ENCODE results near the gene MAPKAP1. TPM values are rescaled to one million over a fixed set of nuclear protein-coding genes. Genes with fewer than 3 reads are reported as not detected.

Gene MAPKAP1
- total and polyA plus RNA-seq, 8 donors = 49.5 to 89.5 (median 56.2) TPM

- Histone ChIP-seq H3K9me3 (no peaks in the 10 kb centered on the region), H3K27ac (no peak overlapping the region), H3K4me3 (no peak overlapping the region), H3K27me3 (no peaks in the 10 kb centered on the region), H3K36me3 (no peaks in the 10 kb centered on the region), H3K4me1 (peaks cover 0 to 19% of the 10 kb centered on the region in 2 donors)
- intact Hi-C loops (cut with DNase I) = no loop called here
- ATAC-seq = peak; percentile 38
- no peak for TF ChIP-seq CTCF (IDR thresholded peaks at IDR 0.05)
- no peak for DNase-seq
These were observed 177.2 kb downstream of the MAPKAP1 start for GRCh38 chr9:125529589-125530515.

GRCh38 chr9:125529107-125529506 is 177.9 kb downstream of the MAPKAP1 start:
- ATAC-seq = no peak
- no peak overlapping the region for H3K27ac ChIP-seq
- H3K9me3 ChIP-seq = no peaks in the 10 kb centered on the region

GRCh38 chr9:125527471-125528002 is 179.5 kb downstream of the MAPKAP1 start:
- Histone ChIP-seq H3K27me3 (no peaks in the 10 kb centered on the region), H3K9me3 (no peaks in the 10 kb centered on the region), H3K4me1 (peaks cover 5 to 24% of the 10 kb centered on the region in 2 donors), H3K27ac (peak overlapping the region in 1 of 2 donors; percentile 72), H3K4me3 (no peak overlapping the region), H3K36me3 (no peaks in the 10 kb centered on the region)
- no peak for DNase-seq
- intact Hi-C loops (cut with DNase I) = no loop called here
- TF ChIP-seq CTCF (IDR thresholded peaks at IDR 0.05) = no peak
- no peak for ATAC-seq

More at GRCh38 chr9:125529107-125529506, 177.9 kb downstream of the MAPKAP1 start:
- intact Hi-C loops (cut with DNase I) = no loop called here
- Histone ChIP-seq H3K36me3 (no peaks in the 10 kb centered on the region), H3K4me3 (no peak overlapping the region), H3K27me3 (no peaks in the 10 kb centered on the region), H3K4me1 (peaks cover 0 to 19% of the 10 kb centered on the region in 2 donors)
- DNase-seq = no peak
- no peak for TF ChIP-seq CTCF (IDR thresholded peaks at IDR 0.05)

- Histone ChIP-seq H3K9me3 (no peaks in the 10 kb centered on the region), H3K4me1 (peaks cover 17 to 38% of the 10 kb centered on the region in 2 donors), H3K27ac (no peak overlapping the region), H3K4me3 (no peak overlapping the region), H3K36me3 (no peaks in the 10 kb centered on the region), H3K27me3 (no peaks in the 10 kb centered on the region)
- intact Hi-C loops (cut with DNase I) = no loop called here
- ATAC-seq = peak; percentile 25
- DNase-seq = no peak
- TF ChIP-seq CTCF (IDR thresholded peaks at IDR 0.05) = no peak
These were observed 180.9 kb downstream of the MAPKAP1 start for GRCh38 chr9:125525921-125526631.
